Lung (tissue), 12 donors: ENCODE measurements around the gene RALB. TPM values are rescaled to one million over a fixed set of nuclear protein-coding genes. Genes with fewer than 3 reads are reported as not detected.

ENCODE experiments used
- ATAC-seq: fragments of 200-7000 bp; cut with Tn5 transposase; one replicate; pipeline ENCODE4 v1.9.1; 2020; ENCODE audit warnings: moderate number of reproducible peaks; ENCODE audit not compliant: insufficient read depth, low FRiP score
- DNase-seq, 3 donors: peaks; one replicate each; pipeline ENCODE4 v3.0.0-alpha.2; 2013 to 2017
- H3K27ac ChIP-seq, 2 donors: one replicate each; pipeline ENCODE4 v1.5.1; 2013; ENCODE audit warnings: mild to moderate bottlenecking in 2 of 2, moderate library complexity in 2 of 2, control low read depth in 1 of 2, inconsistent platforms in 1 of 2, low read depth in 1 of 2, low read length in 1 of 2
- H3K27me3 ChIP-seq, 3 donors: one replicate each; pipeline ENCODE4 v1.5.1; 2013; ENCODE audit warnings: low read length in 2 of 3; ENCODE audit not compliant: control insufficient read depth in 3 of 3, insufficient read depth in 3 of 3
- H3K36me3 ChIP-seq, 4 donors: one replicate each; pipeline ENCODE4 v1.5.1; 2013; ENCODE audit warnings: low read length in 4 of 4, mild to moderate bottlenecking in 1 of 4, moderate library complexity in 1 of 4; ENCODE audit not compliant: control insufficient read depth in 4 of 4, insufficient read depth in 4 of 4
- H3K4me1 ChIP-seq, 5 donors: one replicate each; pipeline ENCODE4 v1.5.1; 2013; ENCODE audit warnings: low read length in 5 of 5, mild to moderate bottlenecking in 2 of 5, moderate library complexity in 1 of 5; ENCODE audit not compliant: control insufficient read depth in 5 of 5, insufficient read depth in 5 of 5
- H3K4me3 ChIP-seq: one replicate; pipeline ENCODE4 v1.5.1; 2013; ENCODE audit warnings: mild to moderate bottlenecking, control low read depth, moderate library complexity
- H3K9ac ChIP-seq, 2 donors: one replicate each; pipeline ENCODE4 v1.5.1; 2013; ENCODE audit warnings: low read length in 2 of 2, control low read depth in 1 of 2; ENCODE audit not compliant: insufficient read depth in 1 of 2
- H3K9me3 ChIP-seq, 4 donors: one replicate each; pipeline ENCODE4 v1.5.1; 2013; ENCODE audit warnings: low read length in 3 of 4, mild to moderate bottlenecking in 1 of 4, moderate library complexity in 1 of 4; ENCODE audit not compliant: control insufficient read depth in 4 of 4, insufficient read depth in 3 of 4
- CTCF ChIP-seq: IDR thresholded peaks from 2 replicates; pipeline ENCODE4 v1.5.1; 2012; ENCODE audit warnings: mild to moderate bottlenecking; ENCODE audit errors: control extremely low read depth, extremely low read depth
- WGBS, 2 donors: extraction: QIAGEN DNeasy Blood & Tissue Kit; methylation state at CpG; one replicate each; pipeline ENCODE4 v1.1.7; 2013; 5-methylcytosine and 5-hydroxymethylcytosine counted together
- polyA plus RNA-seq, 2 donors: library from polyadenylated mRNA; stranded (reverse); fragments of 200-250 nt; gene quantifications; one replicate each; pipeline ENCODE4 v1.2.1, GENCODE V29; 2013
- total RNA-seq, 2 donors: library from RNA; depleted of rRNA in 1 of 2; stranded (reverse); fragments of >200 nt in 1 of 2; gene quantifications; one replicate each; pipeline ENCODE4 v1.2.1, GENCODE V29; 2014 to 2021
- donor health status: control.
- donor health status: control.
- donor health status: Bipolar disorder and iron deficiency.
- donor health status: healthy.
- donor health status: DM: yes; HTN: yes; CAD: no.

The RALB gene
- total and polyA plus RNA-seq, 4 donors: 34.6 to 111 (median 77.1) TPM

- Histone ChIP-seq H3K4me1 (peaks cover 0 to 4% (median 0%) of the 10 kb centered on the region in 5 donors), H3K36me3 (no peaks in the 10 kb centered on the region), H3K27ac (no peak overlapping the region), H3K4me3 (no peak overlapping the region), H3K9me3 (no peaks in the 10 kb centered on the region), H3K9ac (no peak overlapping the region), H3K27me3 (no peaks in the 10 kb centered on the region)
- WGBS, 2 donors: 60 to 63% methylated on average over 3 of the region's 3 CpGs
- DNase-seq: no peak
- no peak for ATAC-seq
- TF ChIP-seq CTCF: no peak
These were observed 48.2 kb upstream of the RALB start for GRCh38 chr2:120204417-120204816.

GRCh38 chr2:120204945-120205670 is 47.5 kb upstream of the RALB start:
- no peak for DNase-seq
- WGBS, 2 donors: 90 to 98% methylated on average over 12 of the region's 12 CpGs

GRCh38 chr2:120206022-120206581 is 46.5 kb upstream of the RALB start:
- Histone ChIP-seq H3K36me3 (no peaks in the 10 kb centered on the region), H3K9ac (no peak overlapping the region), H3K27ac (no peak overlapping the region), H3K27me3 (no peaks in the 10 kb centered on the region), H3K9me3 (no peaks in the 10 kb centered on the region), H3K4me3 (no peak overlapping the region), H3K4me1 (peaks cover 0 to 4% (median 0%) of the 10 kb centered on the region in 5 donors)
- ATAC-seq: no peak
- no peak for DNase-seq
- WGBS, 2 donors: 76 to 81% methylated on average over 8 of the region's 8 CpGs
- TF ChIP-seq CTCF: no peak

More at GRCh38 chr2:120204945-120205670, 47.5 kb upstream of the RALB start:
- ATAC-seq: no peak
- Histone ChIP-seq H3K4me3 (no peak overlapping the region), H3K9me3 (no peaks in the 10 kb centered on the region), H3K4me1 (peaks cover 0 to 4% (median 0%) of the 10 kb centered on the region in 5 donors), H3K27me3 (no peaks in the 10 kb centered on the region), H3K9ac (no peak overlapping the region), H3K27ac (no peak overlapping the region), H3K36me3 (no peaks in the 10 kb centered on the region)
- TF ChIP-seq CTCF: no peak
